Right renal cortex interstitium (tissue), 3 donors: ENCODE measurements around the gene HAPLN2. TPM values are rescaled to one million over a fixed set of nuclear protein-coding genes. Genes with fewer than 3 reads are reported as not detected.
"Not testable (repeated sequence)": the region's sequence is repeated elsewhere in the genome, so short reads cannot be mapped to it uniquely, and the experiment has no call there.

Source experiments
- DNase-seq, 3 donors: peaks; one replicate each; pipeline ENCODE4 v3.0.0-alpha.2; 2013; ENCODE audit warnings: low read depth in 3 of 3, low spot score in 2 of 3
- polyA plus RNA-seq, 3 donors: library from polyadenylated mRNA; unstranded; fragments of 120-200 nt; gene quantifications; one replicate each; pipeline ENCODE4 v1.2.1, GENCODE V29; 2013; ENCODE audit not compliant: insufficient read length in 3 of 3

Gene HAPLN2
- polyA plus RNA-seq, 3 donors, result 0.13 to 0.32 TPM; not detected in 1

- peak; percentile 74 to 85 (median 79) for DNase-seq
Measured at GRCh38 chr1:156616463-156616862, 2.8 kb upstream of the HAPLN2 start.

GRCh38 chr1:156619582-156619955, 354 bp downstream of the HAPLN2 start:
- no peak for DNase-seq

DNA sequence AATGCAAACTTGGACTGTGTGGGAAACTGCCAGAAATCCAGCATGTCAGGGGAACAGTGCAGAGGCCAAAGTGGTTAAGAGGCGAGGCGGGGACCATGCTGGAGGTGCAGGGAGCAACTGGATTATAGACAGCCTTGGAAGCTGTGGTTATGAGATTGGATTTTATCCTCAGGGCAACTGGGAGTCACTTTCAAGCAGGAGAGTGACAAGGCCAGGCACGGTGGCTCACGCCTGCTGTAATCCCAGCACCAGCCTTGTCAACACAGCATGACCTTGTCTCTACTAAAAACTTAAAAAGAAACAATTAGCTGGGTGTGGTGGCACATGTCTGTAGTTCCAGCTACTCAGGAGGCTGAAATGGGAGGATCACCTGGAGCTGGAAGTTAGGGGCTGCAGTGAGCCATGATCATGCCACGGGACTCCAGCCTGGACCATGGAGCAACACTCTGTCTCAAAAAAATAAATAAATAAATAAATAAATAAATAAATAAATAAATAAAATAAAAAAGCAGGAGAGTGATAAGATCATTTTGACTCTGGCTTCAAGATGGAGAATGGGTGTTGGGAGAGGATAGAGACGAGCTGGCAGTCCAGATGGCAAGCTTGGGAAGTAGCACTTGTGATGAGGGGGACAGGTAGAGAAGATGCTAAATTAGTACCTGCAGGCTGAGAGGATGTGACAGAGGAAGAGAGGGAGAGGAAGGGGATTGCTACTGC, 3.5 kb downstream of the HAPLN2 start:
- no peak for DNase-seq

DNA sequence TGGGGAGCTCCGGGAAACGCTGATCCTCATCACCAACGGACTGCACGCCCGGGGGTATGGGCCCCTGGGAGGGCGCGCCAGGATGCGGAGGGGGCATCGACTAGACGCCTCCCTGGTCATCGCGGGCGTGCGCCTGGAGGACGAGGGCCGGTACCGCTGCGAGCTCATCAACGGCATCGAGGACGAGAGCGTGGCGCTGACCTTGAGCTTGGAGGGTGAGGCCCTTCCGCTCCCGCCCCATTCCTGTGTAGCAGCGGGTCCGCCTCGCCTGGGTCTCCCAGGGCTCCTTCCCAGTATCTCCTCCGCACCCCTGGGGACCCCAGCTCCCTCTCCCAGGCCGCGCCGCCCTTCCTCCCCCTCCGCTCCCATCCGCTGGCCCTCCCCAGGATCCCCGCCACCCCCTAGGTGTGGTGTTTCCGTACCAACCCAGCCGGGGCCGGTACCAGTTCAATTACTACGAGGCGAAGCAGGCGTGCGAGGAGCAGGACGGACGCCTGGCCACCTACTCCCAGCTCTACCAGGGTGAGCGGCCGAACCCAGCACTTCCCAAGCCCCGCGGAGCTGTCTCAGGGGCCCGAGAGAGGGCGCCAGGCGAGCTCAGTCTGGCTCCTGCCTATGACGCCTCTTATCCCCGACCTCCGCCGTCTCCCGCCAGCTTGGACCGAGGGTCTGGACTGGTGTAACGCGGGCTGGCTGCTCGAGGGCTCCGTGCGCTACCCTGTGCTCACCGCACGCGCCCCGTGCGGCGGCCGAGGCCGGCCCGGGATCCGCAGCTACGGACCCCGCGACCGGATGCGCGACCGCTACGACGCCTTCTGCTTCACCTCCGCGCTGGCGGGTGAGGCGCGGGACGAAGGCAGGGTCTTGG, 5.0 kb downstream of the HAPLN2 start:
- DNase-seq, result no peak

DNA sequence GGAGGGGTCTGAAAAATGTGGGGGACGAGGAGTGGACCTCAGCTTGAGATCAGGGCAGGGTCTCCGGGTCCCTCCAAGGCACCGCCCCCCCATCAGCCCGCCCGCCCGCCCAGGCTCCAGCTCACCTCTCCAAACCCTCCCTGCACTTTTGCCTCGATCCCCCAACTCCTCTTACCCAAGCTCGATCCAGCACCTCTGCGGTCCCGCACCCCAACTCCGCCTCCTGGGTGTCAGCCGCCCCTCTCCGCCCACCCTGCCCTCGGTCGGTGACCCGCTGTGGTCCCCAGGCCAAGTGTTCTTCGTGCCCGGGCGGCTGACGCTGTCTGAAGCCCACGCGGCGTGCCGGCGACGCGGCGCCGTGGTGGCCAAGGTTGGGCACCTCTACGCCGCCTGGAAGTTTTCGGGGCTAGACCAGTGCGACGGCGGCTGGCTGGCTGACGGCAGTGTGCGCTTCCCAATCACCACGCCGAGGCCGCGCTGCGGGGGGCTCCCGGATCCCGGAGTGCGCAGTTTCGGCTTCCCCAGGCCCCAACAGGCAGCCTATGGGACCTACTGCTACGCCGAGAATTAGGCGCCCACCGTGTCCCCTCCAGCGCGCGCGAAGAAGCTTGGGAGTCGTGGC, 5.7 kb downstream of the HAPLN2 start:
- DNase-seq, result no peak

DNA sequence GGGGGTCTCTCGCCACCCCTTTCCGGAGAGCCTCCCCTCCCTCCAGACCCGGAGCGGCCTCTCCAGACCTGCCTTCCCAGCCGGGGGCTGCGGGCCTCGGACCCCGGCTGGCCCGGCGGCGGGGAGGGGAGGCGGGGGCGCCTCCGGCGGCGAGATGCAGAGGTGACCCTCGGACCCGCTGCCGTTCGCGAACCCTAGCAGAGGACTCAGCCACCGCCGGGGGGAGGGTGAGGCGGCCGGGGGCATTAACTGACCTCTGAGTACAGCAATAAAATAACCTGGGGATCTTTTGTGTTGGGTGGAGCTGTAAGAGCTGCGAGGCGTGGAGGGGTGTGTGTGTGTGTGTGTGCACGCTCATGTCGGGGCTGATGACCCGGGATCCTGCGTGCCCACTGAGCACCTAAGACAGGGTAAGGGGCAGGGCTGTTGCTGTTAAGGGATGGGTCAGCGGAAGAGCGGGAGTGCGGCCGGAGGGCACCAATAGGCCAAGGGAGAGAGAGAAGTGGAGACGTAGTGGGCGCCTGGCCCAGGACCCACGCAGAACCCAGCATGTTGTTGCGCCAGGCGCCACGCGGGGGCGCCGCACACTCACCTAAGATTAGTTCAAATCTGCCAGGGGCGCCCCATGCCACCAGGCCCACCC, 6.3 kb downstream of the HAPLN2 start:
- DNase-seq, result no peak

GRCh38 chr1:156626079-156626438, 6.8 kb downstream of the HAPLN2 start:
- DNase-seq, result no peak

DNA sequence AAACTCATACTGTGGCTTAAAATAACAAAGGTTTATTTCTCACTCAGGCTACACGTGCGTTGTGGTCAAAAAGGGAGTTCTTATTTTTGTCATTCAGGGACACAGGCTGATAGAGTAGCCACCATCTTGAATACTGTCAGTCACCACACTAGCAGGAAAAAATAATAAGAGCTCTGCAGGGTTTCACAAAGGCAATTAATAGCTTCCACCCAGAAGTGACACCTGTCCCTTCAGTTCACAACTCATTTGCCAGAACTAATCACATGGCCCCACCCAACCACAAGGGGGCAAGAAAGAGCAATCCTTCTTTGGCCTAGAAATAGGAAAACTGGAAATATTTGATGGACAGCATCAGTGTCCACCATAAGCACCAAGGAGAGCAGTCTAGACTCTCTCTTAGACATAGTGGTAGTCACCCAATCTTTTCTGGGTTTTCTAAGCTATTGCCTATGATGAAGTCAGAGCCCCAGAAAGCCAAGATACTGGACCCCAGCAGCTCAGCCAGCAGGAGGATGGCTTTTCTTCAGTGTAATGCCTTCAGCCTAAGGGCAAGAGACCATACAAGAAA, 8.2 kb downstream of the HAPLN2 start:
- no peak for DNase-seq

- DNase-seq, result no peak
Measured at GRCh38 chr1:156629823-156630449, 10.7 kb downstream of the HAPLN2 start.

DNA sequence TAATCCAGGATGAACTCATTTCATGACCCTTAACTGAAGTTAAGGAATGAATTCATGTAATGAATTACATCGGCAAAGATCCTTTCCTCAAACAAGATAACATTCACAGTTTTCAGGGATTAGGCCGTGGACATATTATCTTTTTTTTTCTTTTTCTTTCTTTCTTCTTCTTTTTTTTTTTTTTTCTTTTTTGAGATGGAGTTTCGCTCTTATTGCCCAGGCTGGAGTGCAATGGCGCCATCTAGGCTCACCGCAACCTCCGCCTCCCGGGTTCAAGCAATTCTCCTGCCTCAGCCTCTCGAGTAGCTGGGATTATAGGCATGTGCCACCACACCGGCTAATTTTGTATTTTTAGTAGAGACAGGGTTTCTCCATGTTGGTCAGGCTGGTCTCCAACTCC, 11.9 kb downstream of the HAPLN2 start:
- not testable (repeated sequence) for DNase-seq

DNA sequence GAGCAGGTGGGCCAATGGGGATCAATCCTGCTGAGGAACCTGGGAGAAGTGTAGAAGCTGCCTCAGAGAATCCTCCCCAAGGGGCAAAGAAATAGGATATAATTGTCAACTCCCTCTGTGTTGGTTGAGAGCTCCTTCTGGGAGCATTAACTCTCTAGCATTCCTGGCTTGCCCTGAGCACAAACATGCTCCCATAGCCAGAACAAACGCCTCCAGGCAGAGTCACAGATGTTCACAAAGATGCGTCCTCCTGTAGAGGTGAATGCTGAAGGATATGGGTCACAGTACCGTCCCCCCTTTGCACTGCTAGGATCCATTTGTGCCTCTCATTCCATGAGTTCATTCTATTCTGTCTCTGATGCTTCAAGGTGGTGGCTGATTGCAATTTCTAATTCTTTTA, 13.1 kb downstream of the HAPLN2 start:
- DNase-seq, result no peak

DNA sequence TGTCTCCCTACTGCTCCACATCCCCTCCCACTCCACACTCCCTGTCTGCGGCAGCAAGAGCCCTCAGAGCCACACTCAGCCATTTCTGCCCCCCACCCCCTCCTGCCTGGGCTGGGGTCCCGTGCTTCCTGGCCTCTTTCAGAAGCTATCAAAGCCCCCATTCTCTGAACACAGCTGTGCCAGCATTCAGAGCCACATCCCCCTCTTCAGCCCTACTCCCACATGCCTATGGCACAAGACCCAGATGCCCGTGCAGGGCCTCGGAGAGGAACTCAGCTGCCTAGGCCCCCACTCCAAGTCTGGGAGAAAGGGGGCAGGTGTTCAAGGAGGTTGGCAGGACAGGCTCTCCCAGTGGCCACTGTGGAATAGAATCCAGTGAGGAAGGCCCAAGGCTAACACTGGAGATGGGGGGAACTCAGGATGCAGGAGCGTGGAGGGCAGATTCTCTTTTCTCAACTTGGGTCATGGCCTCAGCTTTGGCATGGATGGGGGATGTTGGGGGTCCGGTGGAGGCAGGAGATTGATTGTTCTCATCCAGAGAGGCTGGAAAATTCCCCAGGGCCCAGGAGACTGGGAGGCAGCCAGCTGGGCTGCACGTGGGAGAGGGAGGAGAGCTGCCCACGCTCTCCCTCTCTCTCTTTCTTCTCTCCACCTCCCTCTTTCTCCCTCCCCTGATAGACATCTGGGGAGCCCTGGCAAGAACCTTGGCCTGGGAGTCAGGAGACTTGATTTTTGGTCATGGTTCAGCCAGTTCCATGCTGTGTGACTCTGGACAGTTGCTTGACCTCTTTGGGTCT, 19.2 kb downstream of the HAPLN2 start:
- DNase-seq, result no peak

DNA sequence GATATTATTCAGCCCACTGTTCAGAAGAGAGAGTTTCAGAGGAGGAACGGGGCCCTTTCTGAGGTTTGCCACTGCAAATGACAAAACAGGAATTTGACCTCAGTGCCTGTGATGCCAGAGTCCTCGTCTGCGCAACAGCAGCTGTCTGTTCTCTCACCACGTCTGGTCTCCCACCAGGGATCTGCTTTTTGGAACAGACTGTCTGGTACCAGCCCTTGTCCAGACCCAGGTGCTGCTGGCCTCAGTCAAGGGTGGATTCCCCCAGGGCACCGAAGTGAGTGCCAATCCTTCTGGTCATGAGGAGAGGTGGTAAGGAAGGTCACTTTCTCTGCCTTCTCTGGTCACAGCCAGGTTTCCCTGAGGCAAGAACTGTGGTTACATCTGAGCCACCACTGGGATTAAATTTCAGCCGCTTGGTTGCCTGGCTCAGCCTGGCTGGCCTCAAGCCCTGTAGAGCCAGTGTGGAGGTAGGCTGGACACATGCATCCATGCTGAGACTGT, 20.4 kb downstream of the HAPLN2 start:
- no peak for DNase-seq

DNA sequence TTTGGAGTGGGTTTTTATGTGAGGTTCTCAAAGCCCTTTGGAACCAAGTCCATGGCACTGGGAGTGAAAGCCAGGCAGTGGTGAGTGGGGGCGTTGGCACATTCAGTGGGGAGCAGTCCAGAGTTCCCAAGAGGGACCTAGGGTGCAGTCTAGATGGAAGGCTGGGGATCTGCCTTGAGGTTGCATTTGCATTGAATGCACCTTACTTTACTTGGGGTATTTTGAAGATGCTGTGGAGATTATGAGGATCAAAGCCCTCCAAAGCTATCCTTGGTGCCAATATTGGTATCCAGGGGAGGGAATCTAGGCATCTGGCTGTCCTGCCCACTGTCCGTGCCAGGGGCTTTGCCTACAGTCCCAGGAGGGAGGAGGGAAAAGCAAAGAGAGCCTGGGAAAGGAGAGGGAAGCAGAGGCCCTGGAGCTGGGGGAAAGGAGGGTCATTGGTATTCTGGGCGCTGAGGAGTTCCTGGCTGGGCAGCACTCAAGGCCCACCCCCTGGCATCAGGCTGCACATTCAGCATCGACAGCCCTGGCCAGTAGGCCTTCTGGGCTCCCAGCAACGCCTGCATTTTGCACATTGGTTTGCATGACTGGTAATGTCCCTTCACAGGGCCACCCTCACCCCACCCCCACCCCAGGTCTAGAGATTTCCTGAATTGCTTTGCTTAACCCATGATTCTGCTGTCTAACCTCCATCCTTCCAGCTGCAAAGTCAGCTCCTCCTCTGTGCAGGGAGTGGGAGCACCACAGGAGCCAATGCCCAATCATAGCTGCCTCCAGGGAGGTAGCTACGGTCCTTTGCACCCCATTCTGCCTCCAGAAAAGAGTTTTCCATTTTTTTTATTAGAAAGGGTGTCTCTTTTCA, 21.9 kb downstream of the HAPLN2 start:
- DNase-seq, result no peak

DNA sequence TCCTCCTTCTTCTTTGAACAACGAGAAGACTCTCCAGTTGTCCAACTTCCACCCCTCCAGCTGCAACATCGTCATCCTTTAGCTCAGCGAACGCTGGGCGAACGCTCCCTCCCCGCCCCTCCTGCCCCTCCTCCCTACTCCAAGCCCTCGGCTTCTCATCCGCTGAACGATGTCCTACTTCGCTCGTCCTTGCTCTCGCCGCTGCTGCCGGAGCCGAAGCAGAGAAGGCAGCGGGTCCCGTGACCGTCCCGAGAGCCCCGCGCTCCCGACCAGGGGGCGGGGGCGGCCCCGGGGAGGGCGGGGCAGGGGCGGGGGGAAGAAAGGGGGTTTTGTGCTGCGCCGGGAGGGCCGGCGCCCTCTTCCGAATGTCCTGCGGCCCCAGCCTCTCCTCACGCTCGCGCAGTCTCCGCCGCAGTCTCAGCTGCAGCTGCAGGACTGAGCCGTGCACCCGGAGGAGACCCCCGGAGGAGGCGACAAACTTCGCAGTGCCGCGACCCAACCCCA, 22.6 kb downstream of the HAPLN2 start, which contains the start of gene BCAN:
BCAN (plus strand) TSS at position 357 of the 504 bp plus-strand sequence. CDS start 3,938 bp downstream, outside the sequence.
- no peak for DNase-seq

DNA sequence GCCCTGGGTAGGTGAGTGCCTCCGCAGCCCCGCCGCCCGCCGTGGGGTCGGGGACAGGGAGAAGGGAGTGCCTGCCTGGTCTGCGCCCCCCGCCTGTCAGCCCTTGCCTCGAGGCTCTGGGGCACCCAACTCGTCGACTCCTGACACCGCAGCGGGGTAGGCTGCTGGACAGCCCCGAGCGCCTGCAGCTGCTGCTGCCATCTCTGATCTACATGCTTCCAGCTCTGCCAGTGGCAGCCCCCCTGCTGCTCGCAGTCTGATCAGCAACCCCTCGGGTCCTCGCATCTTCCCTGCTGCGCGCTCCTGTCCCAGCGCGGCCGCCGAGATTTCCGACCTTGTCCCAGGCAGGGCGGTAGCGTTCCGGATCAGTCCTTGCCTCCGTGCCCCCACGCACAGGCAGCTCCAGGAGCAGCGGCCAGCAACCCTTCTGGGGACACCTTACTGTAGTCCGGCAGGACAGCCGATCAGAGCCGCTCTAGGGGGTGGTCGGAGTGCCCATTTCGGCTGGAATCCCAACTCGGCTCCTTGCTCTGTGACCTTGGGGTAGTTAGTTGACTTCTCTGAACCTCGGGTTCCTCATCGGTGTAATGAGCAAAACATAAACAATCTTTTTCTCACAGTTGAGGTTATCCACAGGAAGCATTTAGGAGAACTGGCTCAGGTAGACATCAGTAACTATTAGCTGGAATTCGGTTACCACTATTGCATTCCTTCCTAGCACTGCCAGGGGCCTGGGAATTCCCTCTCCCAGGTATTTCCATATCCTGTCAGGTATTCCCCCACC, 23.2 kb downstream of the HAPLN2 start:
- no peak for DNase-seq

DNA sequence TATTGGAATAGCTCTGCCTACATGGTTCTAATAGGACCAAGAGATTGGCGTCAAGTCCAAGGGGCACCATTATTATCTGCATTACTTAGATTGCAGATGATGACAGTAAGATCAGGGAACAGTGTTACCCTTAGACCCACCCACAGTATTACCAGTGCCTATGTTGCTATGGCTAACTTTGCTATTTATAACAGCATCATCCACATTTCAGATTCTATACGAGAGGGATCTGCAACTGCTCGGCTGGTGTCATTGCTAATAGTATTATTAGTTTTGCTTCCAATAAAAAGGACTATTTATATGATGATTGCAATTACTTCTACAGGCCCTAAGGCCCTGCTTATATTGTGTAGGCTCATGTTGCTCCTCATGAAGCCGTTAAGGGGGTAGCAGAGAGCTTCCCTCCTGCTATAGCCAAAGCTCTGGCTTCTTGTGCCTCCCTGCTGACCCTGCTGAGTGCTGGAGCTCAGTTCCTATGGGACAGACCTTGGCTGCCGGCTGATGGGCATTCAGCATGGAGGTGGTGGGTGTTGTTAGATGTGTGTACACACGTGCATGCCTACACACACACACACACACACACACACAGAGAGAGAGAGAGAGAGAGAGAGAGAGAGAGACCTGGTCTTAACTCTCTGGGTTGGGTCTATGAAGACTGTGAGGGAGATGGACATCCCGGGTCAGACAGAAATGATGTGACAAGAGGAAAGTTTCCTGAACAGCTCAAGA, 24.0 kb downstream of the HAPLN2 start:
- DNase-seq, result no peak
